DND-41 (cell line): ENCODE measurements around the gene EHMT1.

Experiments used
- ATAC-seq: fragments of 200-7000 bp; cut with Tn5 transposase; 3 replicates; pipeline ENCODE4 v1.9.1; 2021; ENCODE audit warnings: low read depth; ENCODE audit not compliant: insufficient read depth
- DNase-seq: peaks from one replicate; pipeline ENCODE4 v3.0.0-alpha.2; 2020
- H2AFZ ChIP-seq: 2 replicates; pipeline ENCODE4 v1.6.0; 2012; ENCODE audit warnings: low read depth, low read length
- H3K27ac ChIP-seq: 2 replicates; pipeline ENCODE4 v1.5.1; 2012; ENCODE audit warnings: low read length, inconsistent platforms
- H3K27me3 ChIP-seq: fragments of 200-600 bp; sonication (generic); 2 replicates; pipeline ENCODE4 v1.6.0; 2012; ENCODE audit warnings: low read length, mild to moderate bottlenecking, inconsistent platforms; ENCODE audit not compliant: insufficient read depth, poor library complexity
- H3K36me3 ChIP-seq: 2 replicates; pipeline ENCODE4 v1.5.1; 2012; ENCODE audit warnings: low read length, inconsistent platforms; ENCODE audit not compliant: insufficient read depth
- H3K4me1 ChIP-seq: 2 replicates; pipeline ENCODE4 v1.5.1; 2012; ENCODE audit warnings: mild to moderate bottlenecking, low read length; ENCODE audit not compliant: insufficient read depth
- H3K4me2 ChIP-seq: 2 replicates; pipeline ENCODE4 v1.6.0; 2012; ENCODE audit warnings: mild to moderate bottlenecking, moderate library complexity, low read length, inconsistent platforms; ENCODE audit not compliant: insufficient read depth
- H3K4me3 ChIP-seq, 2 experiments: fragments of 200-600 bp in 1 of 2; shearing (Covaris generic) in 1 of 2; 2 replicates each; pipeline ENCODE4 v1.5.1; 2012 to 2016; ENCODE audit warnings: inconsistent platforms in 2 of 2, low read length in 2 of 2, mild to moderate bottlenecking in 2 of 2, low read depth in 1 of 2, moderate library complexity in 1 of 2
- H3K79me2 ChIP-seq: 2 replicates; pipeline ENCODE4 v1.6.0; 2012; ENCODE audit warnings: low read length, inconsistent platforms; ENCODE audit not compliant: insufficient read depth
- H3K9ac ChIP-seq: 2 replicates; pipeline ENCODE4 v1.6.0; 2012; ENCODE audit warnings: low read depth, mild to moderate bottlenecking, inconsistent platforms, low read length, moderate library complexity
- H3K9me3 ChIP-seq: 2 replicates; pipeline ENCODE4 v1.5.1; 2012; ENCODE audit warnings: low read length, moderate library complexity, mild to moderate bottlenecking, inconsistent platforms; ENCODE audit not compliant: insufficient read depth, severe bottlenecking
- H4K20me1 ChIP-seq: 2 replicates; pipeline ENCODE4 v1.6.0; 2012; ENCODE audit warnings: low read length; ENCODE audit not compliant: insufficient read depth
- EZH2 ChIP-seq: IDR thresholded peaks from 3 replicates; pipeline ENCODE4 v1.6.1; 2012; ENCODE audit warnings: borderline replicate concordance, low read depth, mild to moderate bottlenecking, moderate library complexity, low read length, inconsistent platforms; ENCODE audit not compliant: severe bottlenecking
- TF ChIP-seq, protein P1 (sequence below): IDR thresholded peaks from 2 replicates; pipeline ENCODE4 v1.5.1; 2012; ENCODE audit warnings: borderline replicate concordance, low read length, moderate library complexity, mild to moderate bottlenecking; ENCODE audit not compliant: poor library complexity, severe bottlenecking; ENCODE audit errors: extremely low read depth

The EHMT1 gene

GRCh38 chr9:137606734-137607138, 12.1 kb upstream of the EHMT1 start:
- DNase-seq: no peak
- H3K4me2 ChIP-seq: peak overlapping the region; percentile 98

GRCh38 chr9:137607141-137607857, 11.5 kb upstream of the EHMT1 start:
- Histone ChIP-seq H3K9ac (peak overlapping the region; percentile 83; the same call in 1 of the 2 replicates), H4K20me1 (peaks cover 25% of the 10 kb centered on the region), H3K79me2 (peaks cover 22% of the 10 kb centered on the region), H3K4me1 (peaks cover 21% of the 10 kb centered on the region), H3K4me3 (peak overlapping the region in 1 of 2 experiments; percentile 80; a peak in 1 of 4 replicates), H3K9me3 (no peaks in the 10 kb centered on the region), H3K27me3 (no peaks in the 10 kb centered on the region), H3K27ac (no peak overlapping the region), H3K36me3 (0 out of 2 replicates have a peak, but pooled peaks cover 2% of the 10 kb centered on the region), H2AFZ (no peak overlapping the region), H3K4me2 (peak overlapping the region; percentile 98)
- no peak for DNase-seq
- ATAC-seq: no peak
- TF ChIP-seq, protein P1, sequence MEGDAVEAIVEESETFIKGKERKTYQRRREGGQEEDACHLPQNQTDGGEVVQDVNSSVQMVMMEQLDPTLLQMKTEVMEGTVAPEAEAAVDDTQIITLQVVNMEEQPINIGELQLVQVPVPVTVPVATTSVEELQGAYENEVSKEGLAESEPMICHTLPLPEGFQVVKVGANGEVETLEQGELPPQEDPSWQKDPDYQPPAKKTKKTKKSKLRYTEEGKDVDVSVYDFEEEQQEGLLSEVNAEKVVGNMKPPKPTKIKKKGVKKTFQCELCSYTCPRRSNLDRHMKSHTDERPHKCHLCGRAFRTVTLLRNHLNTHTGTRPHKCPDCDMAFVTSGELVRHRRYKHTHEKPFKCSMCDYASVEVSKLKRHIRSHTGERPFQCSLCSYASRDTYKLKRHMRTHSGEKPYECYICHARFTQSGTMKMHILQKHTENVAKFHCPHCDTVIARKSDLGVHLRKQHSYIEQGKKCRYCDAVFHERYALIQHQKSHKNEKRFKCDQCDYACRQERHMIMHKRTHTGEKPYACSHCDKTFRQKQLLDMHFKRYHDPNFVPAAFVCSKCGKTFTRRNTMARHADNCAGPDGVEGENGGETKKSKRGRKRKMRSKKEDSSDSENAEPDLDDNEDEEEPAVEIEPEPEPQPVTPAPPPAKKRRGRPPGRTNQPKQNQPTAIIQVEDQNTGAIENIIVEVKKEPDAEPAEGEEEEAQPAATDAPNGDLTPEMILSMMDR: no peak
- TF ChIP-seq EZH2: no peak

More at GRCh38 chr9:137606734-137607138, 12.1 kb upstream of the EHMT1 start:
- Histone ChIP-seq H3K36me3 (0 out of 2 replicates have a peak, but pooled peaks cover 2% of the 10 kb centered on the region), H2AFZ (no peak overlapping the region), H3K27ac (no peak overlapping the region; the same call in 1 of the 2 replicates), H3K9me3 (no peaks in the 10 kb centered on the region), H3K79me2 (peaks cover 22% of the 10 kb centered on the region), H3K27me3 (no peaks in the 10 kb centered on the region), H3K4me3 (peak overlapping the region; percentile 57 to 80; a peak in 3 of 4 replicates), H4K20me1 (peaks cover 20% of the 10 kb centered on the region), H3K4me1 (peaks cover 21% of the 10 kb centered on the region), H3K9ac (peak overlapping the region; percentile 83)
- TF ChIP-seq, protein P1: no peak
- no peak for TF ChIP-seq EZH2
- ATAC-seq: no peak

DNA sequence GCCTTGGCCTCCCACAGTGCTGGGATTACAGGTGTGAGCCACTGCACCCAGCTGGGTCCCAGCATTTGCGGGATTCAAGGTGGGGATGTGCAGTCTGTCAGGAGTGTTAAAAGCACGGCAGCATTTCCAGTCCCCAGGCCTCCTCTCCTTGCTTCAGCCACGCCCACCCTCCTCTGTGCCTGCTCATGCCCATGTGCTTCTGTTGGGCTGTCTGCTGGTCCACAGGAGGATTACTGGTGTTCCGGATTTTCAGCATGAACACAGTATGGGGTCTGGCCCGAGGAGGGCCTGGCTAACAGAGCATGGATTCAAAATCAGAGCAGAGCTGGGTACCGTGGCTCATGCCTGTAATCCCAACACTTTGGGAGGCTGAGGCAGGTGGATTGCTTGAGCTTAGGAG, 7.9 kb upstream of the EHMT1 start:
- ATAC-seq (no peak), DNase-seq (no peak)
- Histone ChIP-seq H3K27me3 (no peaks in the 10 kb centered on the region), H3K4me2 (no peak overlapping the region), H2AFZ (no peak overlapping the region), H3K4me3 (no peak overlapping the region), H3K36me3 (peaks cover 31% of the 10 kb centered on the region), H4K20me1 (peaks cover 35% of the 10 kb centered on the region), H3K9me3 (no peaks in the 10 kb centered on the region), H3K9ac (no peak overlapping the region), H3K79me2 (peaks cover 25% of the 10 kb centered on the region), H3K4me1 (peaks cover 16% of the 10 kb centered on the region), H3K27ac (no peak overlapping the region)
- TF ChIP-seq, protein P1: no peak
- no peak for TF ChIP-seq EZH2
